HEK293T (cell line): ENCODE data around the gene CARD11.

Experiments
- BHLHE40 ChIP-seq: fragments of 450-650 bp; IDR thresholded peaks from 2 replicates; pipeline ENCODE4 v1.6.1; 2016; ENCODE audit warnings: mild to moderate bottlenecking, moderate library complexity, borderline replicate concordance
- ELF4 ChIP-seq: fragments of 450-650 bp; IDR thresholded peaks from 2 replicates; pipeline ENCODE4 v1.6.1; 2017; ENCODE audit warnings: antibody characterized with exemption
- L3MBTL2 ChIP-seq: fragments of 450-650 bp; conservative IDR thresholded peaks from 2 replicates; pipeline ENCODE4 v1.6.1; 2016; ENCODE audit warnings: mild to moderate bottlenecking
- SUZ12 ChIP-seq: fragments of 450-650 bp; IDR thresholded peaks from 2 replicates; pipeline ENCODE4 v1.6.1; 2016; ENCODE audit warnings: mild to moderate bottlenecking

GRCh38 chr7:2970307-2970664, 73.4 kb downstream of the CARD11 start:
- TF ChIP-seq ELF4 (no peak), L3MBTL2 (no peak), BHLHE40 (no peak), SUZ12 (no peak)
